ENCODE measurements around the gene BIRC7.

Gene BIRC7

GRCh38 chr20:63247671-63248228, 12.0 kb downstream of the BIRC7 start:
- TF ChIP-seq CTCF (IDR thresholded peaks at IDR 0.05), result no peak

- no peak for TF ChIP-seq CTCF (IDR thresholded peaks at IDR 0.05)
Measured at GRCh38 chr20:63248835-63249591, 13.3 kb downstream of the BIRC7 start.

- TF ChIP-seq CTCF (IDR thresholded peaks at IDR 0.05), result no peak
Measured at GRCh38 chr20:63249891-63250290, 14.2 kb downstream of the BIRC7 start.

- 0 out of 2 replicates have a peak, but pooled peaks have one; percentile 12 for TF ChIP-seq CTCF (IDR thresholded peaks at IDR 0.05)
Measured at GRCh38 chr20:63251350-63251749, 15.6 kb downstream of the BIRC7 start.

- TF ChIP-seq CTCF (IDR thresholded peaks at IDR 0.05), result no peak
Measured at GRCh38 chr20:63252284-63252711, 16.6 kb downstream of the BIRC7 start.

GRCh38 chr20:63253065-63253437, 17.3 kb downstream of the BIRC7 start:
- no peak for TF ChIP-seq CTCF (IDR thresholded peaks at IDR 0.05)

- no peak for TF ChIP-seq CTCF (IDR thresholded peaks at IDR 0.05)
Measured at GRCh38 chr20:63253438-63254231, 17.9 kb downstream of the BIRC7 start.
